ENCODE data around the gene PEDS1.

The PEDS1 gene

GRCh38 chr20:50133474-50134217, 19.9 kb downstream of the PEDS1 start:
- DNase-seq = no peak

- DNase-seq = no peak
Observed at GRCh38 chr20:50133041-50133440, 20.5 kb downstream of the PEDS1 start.

GRCh38 chr20:50130995-50131394, 22.5 kb downstream of the PEDS1 start:
- no peak for DNase-seq

- DNase-seq = no peak
Observed at GRCh38 chr20:50130356-50130723, 23.2 kb downstream of the PEDS1 start.

GRCh38 chr20:50129662-50130355, 23.7 kb downstream of the PEDS1 start:
- DNase-seq = no peak

- no peak for DNase-seq
Observed at GRCh38 chr20:50128520-50128905, 25.0 kb downstream of the PEDS1 start.

- DNase-seq = no peak
Observed at GRCh38 chr20:50127587-50128519, 25.7 kb downstream of the PEDS1 start.

GRCh38 chr20:50126662-50127061, 26.9 kb downstream of the PEDS1 start:
- no peak for DNase-seq

- no peak for DNase-seq
Observed at GRCh38 chr20:50125279-50125678, 28.2 kb downstream of the PEDS1 start.

- DNase-seq = no peak
Observed at GRCh38 chr20:50124496-50124895, 29.0 kb downstream of the PEDS1 start.

GRCh38 chr20:50123418-50123817, 30.1 kb downstream of the PEDS1 start:
- DNase-seq = no peak

- DNase-seq = no peak
Observed at GRCh38 chr20:50122763-50123162, 30.8 kb downstream of the PEDS1 start.

- no peak for DNase-seq
Observed at GRCh38 chr20:50121858-50122271, 31.7 kb downstream of the PEDS1 start.

GRCh38 chr20:50120935-50121693, 32.4 kb downstream of the PEDS1 start:
- peak; percentile 67 for DNase-seq

GRCh38 chr20:50118203-50118602, 35.3 kb downstream of the PEDS1 start:
- DNase-seq = no peak

GRCh38 chr20:50116368-50116999, 37.0 kb downstream of the PEDS1 start:
- DNase-seq = no peak

- peak; percentile 93 for DNase-seq
Observed at GRCh38 chr20:50115591-50116367, 37.7 kb downstream of the PEDS1 start.

- no peak for DNase-seq
Observed at GRCh38 chr20:50115041-50115512, 38.4 kb downstream of the PEDS1 start.

GRCh38 chr20:50113420-50114224, 39.9 kb downstream of the PEDS1 start:
- no peak for DNase-seq
